A673 (cell line): ENCODE results near the gene KDM4B. TPM values are rescaled to one million over a fixed set of nuclear protein-coding genes. Genes with fewer than 3 reads are reported as not detected.

Experiments used
- BruUV-seq: library from RNA; stranded (reverse); fragments of 400-500 nt; replicated peaks from 2 replicates; lab custom pipeline; 2021; lab: Mats Ljungman, UMichigan
- CTCF ChIA-PET: fragments of 300-600 bp; sonication (Branson Sonifier 250); formaldehyde crosslinking; loops from one replicate; lab custom pipeline; 2022; ENCODE audit warnings: antibody characterized with exemption; lab: Charles Lee
- POLR2A ChIA-PET: fragments of 300-600 bp; sonication (Branson Sonifier 250); formaldehyde crosslinking; loops from one replicate; lab custom pipeline; 2022; ENCODE audit warnings: antibody characterized with exemption; ENCODE audit not compliant: low non-redundant PET; lab: Charles Lee
- DNase-seq: peaks from one replicate; pipeline ENCODE4 v3.0.0-alpha.2; 2015; ENCODE audit warnings: low spot score
- H3K27ac ChIP-seq: fragments of 200-600 bp; sonication (generic); 2 replicates; pipeline ENCODE4 v1.5.1; 2016; ENCODE audit warnings: mixed run types, low read depth, mild to moderate bottlenecking, mixed read lengths, antibody characterized with exemption, low read length; ENCODE audit not compliant: poor library complexity, severe bottlenecking
- H3K27me3 ChIP-seq: fragments of 200-600 bp; sonication (generic); replicated peaks from 2 replicates; pipeline ENCODE4 v1.6.1; 2017; ENCODE audit warnings: mixed run types, low read depth, mild to moderate bottlenecking, mixed read lengths, antibody characterized with exemption, low read length; ENCODE audit not compliant: insufficient read depth, poor library complexity
- H3K36me3 ChIP-seq: fragments of 200-600 bp; sonication (generic); 2 replicates; pipeline ENCODE4 v1.6.1; 2016; ENCODE audit warnings: mixed run types, mild to moderate bottlenecking, mixed read lengths, antibody characterized with exemption, low read length; ENCODE audit not compliant: insufficient read depth, poor library complexity, severe bottlenecking
- H3K4me1 ChIP-seq: fragments of 200-600 bp; sonication (generic); 2 replicates; pipeline ENCODE4 v1.6.1; 2017; ENCODE audit warnings: mixed run types, mild to moderate bottlenecking, mixed read lengths, antibody characterized with exemption, low read length; ENCODE audit not compliant: insufficient read depth, poor library complexity, severe bottlenecking
- H3K4me3 ChIP-seq: fragments of 200-600 bp; sonication (generic); 2 replicates; pipeline ENCODE4 v1.5.1; 2016; ENCODE audit warnings: low read depth, mixed run types, mild to moderate bottlenecking, mixed read lengths, low read length; ENCODE audit not compliant: poor library complexity, severe bottlenecking
- H3K9me3 ChIP-seq: fragments of 200-600 bp; sonication (generic); 2 replicates; pipeline ENCODE4 v1.6.1; 2016; ENCODE audit warnings: mixed run types, low read depth, mild to moderate bottlenecking, mixed read lengths, antibody characterized with exemption, low read length; ENCODE audit not compliant: poor library complexity, severe bottlenecking
- EZH2 ChIP-seq: fragments of 200-600 bp; sonication (generic); IDR thresholded peaks from 2 replicates; pipeline ENCODE4 v1.6.1; 2017; ENCODE audit warnings: borderline replicate concordance, low read depth, mild to moderate bottlenecking, mixed read lengths, antibody characterized with exemption, low read length; ENCODE audit not compliant: poor library complexity, severe bottlenecking
- intact Hi-C: fragments of 100-400 bp; cut with micrococcal nuclease; formaldehyde crosslinking; loops from one replicate; pipeline ENCODE4 v1.10.0; 2022; ENCODE audit not compliant: unreplicated experiment
- total RNA-seq: library from RNA; stranded (reverse); gene quantifications from 2 replicates; pipeline ENCODE4 v1.2.3, GENCODE V29; 2021
- TF ChIP-seq, protein P1 (sequence below): fragments of 300-800, 200-600 bp; sonication (generic); conservative IDR thresholded peaks from 2 replicates; pipeline ENCODE4 v1.5.1; 2017; ENCODE audit warnings: low read depth, mild to moderate bottlenecking, antibody characterized with exemption, low read length, moderate library complexity, mixed read lengths

The KDM4B gene
- total RNA-seq, 1 experiment from 2014 or later: 30.0 TPM

GRCh38 chr19:5181329-5181728, 212.4 kb downstream of the KDM4B start:
- H3K4me3 ChIP-seq: no peak overlapping the region
- no TSS peak for BruUV-seq
- ChIA-PET CTCF (no interaction called here), POLR2A (no interaction called here)
- H3K36me3 ChIP-seq: no peaks in the 10 kb centered on the region
- H3K27me3 ChIP-seq: no peaks in the 10 kb centered on the region
- no peak overlapping the region for H3K27ac ChIP-seq
- no peak for TF ChIP-seq EZH2
- TF ChIP-seq, protein P1, sequence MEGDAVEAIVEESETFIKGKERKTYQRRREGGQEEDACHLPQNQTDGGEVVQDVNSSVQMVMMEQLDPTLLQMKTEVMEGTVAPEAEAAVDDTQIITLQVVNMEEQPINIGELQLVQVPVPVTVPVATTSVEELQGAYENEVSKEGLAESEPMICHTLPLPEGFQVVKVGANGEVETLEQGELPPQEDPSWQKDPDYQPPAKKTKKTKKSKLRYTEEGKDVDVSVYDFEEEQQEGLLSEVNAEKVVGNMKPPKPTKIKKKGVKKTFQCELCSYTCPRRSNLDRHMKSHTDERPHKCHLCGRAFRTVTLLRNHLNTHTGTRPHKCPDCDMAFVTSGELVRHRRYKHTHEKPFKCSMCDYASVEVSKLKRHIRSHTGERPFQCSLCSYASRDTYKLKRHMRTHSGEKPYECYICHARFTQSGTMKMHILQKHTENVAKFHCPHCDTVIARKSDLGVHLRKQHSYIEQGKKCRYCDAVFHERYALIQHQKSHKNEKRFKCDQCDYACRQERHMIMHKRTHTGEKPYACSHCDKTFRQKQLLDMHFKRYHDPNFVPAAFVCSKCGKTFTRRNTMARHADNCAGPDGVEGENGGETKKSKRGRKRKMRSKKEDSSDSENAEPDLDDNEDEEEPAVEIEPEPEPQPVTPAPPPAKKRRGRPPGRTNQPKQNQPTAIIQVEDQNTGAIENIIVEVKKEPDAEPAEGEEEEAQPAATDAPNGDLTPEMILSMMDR: no peak
- no peaks in the 10 kb centered on the region for H3K4me1 ChIP-seq
- intact Hi-C loops: no loop called here
- no peak for DNase-seq
- H3K9me3 ChIP-seq: no peaks in the 10 kb centered on the region

DNA sequence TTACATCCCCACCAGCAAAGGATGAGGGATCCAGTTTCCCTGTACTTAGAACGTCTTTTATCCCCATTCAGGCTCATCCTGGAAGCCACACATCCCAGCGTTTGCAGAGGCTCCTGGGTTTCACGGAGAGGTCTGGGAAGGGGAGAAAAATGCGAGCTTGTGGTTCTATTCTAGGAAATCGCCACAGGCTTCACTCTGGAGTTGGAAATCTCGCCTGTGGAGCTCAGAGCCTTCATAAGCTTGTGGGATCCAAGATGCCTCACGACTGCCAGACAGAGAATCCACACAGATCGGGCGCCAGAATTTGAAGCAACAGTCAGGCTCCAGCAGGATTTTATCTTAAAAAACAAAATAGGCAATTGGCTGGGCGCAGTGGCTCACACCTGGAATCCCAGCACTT, 213.8 kb downstream of the KDM4B start:
- ChIA-PET POLR2A (no interaction called here), CTCF (no interaction called here)
- TF ChIP-seq, protein P1: no peak
- no peak for TF ChIP-seq EZH2
- H3K4me1 ChIP-seq: no peaks in the 10 kb centered on the region
- H3K27ac ChIP-seq: no peak overlapping the region
- DNase-seq: no peak
- H3K27me3 ChIP-seq: no peaks in the 10 kb centered on the region
- BruUV-seq: no TSS peak
- H3K4me3 ChIP-seq: no peak overlapping the region
- intact Hi-C loops: no loop called here
- no peaks in the 10 kb centered on the region for H3K9me3 ChIP-seq
- no peaks in the 10 kb centered on the region for H3K36me3 ChIP-seq

- Histone ChIP-seq H3K27me3 (no peaks in the 10 kb centered on the region), H3K9me3 (no peaks in the 10 kb centered on the region), H3K27ac (no peak overlapping the region), H3K4me1 (no peaks in the 10 kb centered on the region), H3K36me3 (no peaks in the 10 kb centered on the region), H3K4me3 (no peak overlapping the region)
- no TSS peak for BruUV-seq
- DNase-seq: no peak
- intact Hi-C loops: no loop called here
- TF ChIP-seq, protein P1: no peak
- no peak for TF ChIP-seq EZH2
- ChIA-PET POLR2A (no interaction called here), CTCF (no interaction called here)
Measured at GRCh38 chr19:5183616-5184015, 214.7 kb downstream of the KDM4B start.
